Activated T-cell treated with anti-CD3 and anti-CD28 coated beads for 1 hour (primary cell): ENCODE measurements around the gene PCDHGA9.
"Not testable (repeated sequence)": the region's sequence is repeated elsewhere in the genome, so short reads cannot be mapped to it uniquely, and the experiment has no call there.

ENCODE experiments used
- DNase-seq: peaks from one replicate; pipeline ENCODE4 v3.0.0-alpha.2; 2020; ENCODE audit warnings: low read depth

The PCDHGA9 gene

DNA sequence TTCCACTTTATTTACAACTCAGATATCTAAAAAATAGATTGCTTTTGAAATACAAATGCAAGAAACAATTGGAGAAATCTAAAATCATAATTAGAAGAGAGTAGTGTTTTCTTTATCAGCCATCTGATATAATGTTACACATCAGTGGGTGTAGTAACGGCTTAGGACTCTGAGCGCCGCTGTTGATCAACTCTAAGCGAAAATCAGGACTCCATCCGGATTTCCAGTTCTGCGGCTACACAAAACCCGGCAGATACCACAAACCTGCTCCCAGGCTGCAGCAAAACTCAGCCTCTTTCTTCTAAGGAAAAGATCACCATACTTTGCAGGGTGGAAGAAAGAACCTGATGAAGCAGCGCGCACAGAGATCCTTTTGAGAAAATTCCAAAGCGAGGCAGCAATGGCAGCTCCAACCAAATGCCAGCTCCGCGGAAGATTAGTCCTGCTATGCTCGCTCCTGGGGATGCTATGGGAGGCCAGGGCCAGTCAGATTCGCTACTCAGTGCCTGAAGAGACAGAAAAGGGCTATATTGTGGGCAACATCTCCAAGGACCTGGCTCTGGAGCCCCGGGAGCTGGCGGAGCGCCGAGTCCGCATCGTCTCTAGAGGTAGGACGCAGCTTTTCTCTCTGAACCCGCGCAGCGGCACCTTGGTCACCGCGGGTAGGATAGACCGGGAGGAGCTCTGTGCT lies at the start of gene PCDHGA9:
Gene PCDHGA9, plus strand, starts transcription at position 226 of the 691 bp plus-strand sequence. Its CDS starts 175 bp downstream, at position 401.
- no peak for DNase-seq

DNA sequence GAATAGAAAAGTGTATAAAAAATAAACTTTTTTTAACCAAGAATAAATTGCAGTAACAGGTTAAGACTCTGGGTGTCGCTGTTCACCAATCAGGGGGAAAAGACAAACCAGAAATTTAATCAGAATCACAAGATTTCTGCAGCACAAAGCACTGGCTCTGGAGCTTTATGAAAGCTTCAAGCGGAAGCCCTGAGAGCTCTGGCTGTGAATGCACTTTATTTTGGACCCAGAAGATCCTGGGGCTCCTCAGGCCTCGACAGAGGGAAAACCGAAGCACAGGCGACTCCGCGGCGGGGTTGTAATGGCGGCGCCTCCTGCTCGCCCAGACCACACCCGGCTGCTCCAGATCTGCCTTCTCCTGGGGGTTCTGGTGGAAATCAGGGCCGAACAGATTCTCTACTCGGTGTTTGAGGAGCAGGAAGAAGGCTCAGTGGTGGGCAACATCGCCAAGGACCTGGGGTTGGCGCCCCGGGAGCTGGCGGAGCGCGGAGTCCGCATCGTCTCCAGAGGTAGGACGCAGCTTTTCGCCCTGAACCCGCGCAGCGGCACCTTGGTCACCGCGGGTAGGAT lies 47.6 kb upstream of the PCDHGA9 start, which contains the start of gene PCDHGA4:
Gene PCDHGA4, plus strand, starts transcription at position 122 of the 570 bp plus-strand sequence. Its CDS starts 87 bp downstream, at position 209.
- DNase-seq: no peak

DNA sequence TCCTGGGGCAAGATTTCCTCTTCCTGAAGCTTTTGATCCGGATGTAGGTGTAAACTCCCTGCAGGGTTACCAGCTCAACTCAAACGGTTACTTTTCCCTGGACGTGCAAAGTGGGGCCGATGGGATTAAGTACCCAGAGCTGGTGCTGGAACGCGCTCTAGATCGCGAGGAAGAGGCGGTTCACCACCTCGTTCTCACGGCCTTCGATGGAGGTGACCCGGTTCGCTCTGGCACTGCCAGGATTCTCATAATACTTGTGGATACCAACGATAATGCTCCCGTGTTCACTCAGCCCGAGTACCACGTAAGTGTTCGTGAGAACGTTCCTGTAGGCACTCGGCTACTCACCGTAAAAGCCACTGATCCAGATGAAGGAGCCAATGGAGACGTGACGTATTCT lies 46.9 kb upstream of the PCDHGA9 start:
- DNase-seq: no peak

DNA sequence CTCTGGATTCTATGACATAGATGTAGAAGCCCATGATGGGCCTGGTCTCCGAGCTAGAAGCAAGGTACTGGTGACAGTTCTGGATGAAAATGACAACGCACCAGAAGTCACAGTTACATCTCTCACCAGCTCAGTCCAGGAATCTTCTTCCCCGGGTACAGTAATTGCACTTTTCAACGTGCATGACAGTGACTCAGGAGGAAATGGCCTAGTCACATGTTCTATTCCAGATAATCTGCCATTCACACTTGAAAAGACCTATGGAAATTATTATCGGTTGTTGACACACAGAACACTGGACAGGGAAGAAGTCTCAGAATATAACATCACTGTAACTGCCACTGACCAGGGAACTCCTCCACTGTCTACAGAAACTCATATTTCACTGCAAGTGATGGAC lies 46.4 kb upstream of the PCDHGA9 start:
- no peak for DNase-seq

DNA sequence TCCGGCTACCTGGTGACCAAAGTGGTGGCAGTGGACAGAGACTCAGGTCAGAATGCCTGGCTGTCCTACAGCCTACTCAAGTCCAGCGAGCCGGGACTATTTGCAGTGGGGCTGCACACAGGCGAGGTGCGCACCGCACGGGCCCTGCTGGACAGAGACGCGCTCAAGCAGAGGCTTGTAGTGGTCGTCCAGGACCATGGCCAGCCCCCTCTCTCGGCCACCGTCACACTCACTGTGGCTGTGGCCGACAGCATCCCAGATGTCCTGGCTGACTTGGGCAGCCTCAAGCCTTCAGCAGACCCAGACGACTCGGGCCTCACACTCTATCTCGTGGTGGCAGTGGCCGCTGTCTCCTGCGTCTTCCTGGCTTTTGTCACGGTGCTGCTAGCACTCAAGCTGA lies 45.6 kb upstream of the PCDHGA9 start:
- no peak for DNase-seq

DNA sequence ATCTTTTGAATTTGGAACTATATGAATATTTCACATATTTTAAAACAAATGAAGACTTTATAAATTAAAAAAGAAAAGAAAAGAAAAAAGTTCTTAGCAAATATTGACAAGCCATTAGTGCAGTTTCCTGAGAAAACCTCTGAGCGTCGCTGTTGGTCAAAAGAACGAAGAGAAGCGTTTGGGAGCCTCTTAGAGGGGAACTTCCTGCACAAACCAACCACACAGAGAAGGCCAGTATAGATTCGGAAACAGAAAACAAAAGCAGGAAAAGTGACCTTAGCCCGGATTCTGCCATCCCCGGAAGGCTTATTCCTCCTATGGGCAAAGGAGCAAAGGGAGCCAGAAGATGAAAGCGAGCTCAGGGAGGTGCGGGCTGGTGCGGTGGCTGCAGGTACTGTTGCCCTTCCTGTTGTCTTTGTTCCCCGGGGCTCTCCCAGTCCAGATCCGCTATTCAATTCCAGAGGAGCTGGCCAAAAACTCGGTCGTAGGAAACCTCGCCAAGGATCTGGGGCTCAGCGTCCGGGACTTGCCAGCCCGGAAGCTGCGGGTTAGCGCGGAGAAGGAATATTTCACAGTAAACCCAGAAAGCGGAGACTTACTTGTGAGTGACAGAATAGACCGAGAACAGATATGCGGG lies 42.7 kb upstream of the PCDHGA9 start, which contains the start of gene PCDHGB2:
Gene PCDHGB2, plus strand, starts transcription at position 205 of the 637 bp plus-strand sequence. Its CDS starts 142 bp downstream, at position 347.
- DNase-seq: no peak

DNA sequence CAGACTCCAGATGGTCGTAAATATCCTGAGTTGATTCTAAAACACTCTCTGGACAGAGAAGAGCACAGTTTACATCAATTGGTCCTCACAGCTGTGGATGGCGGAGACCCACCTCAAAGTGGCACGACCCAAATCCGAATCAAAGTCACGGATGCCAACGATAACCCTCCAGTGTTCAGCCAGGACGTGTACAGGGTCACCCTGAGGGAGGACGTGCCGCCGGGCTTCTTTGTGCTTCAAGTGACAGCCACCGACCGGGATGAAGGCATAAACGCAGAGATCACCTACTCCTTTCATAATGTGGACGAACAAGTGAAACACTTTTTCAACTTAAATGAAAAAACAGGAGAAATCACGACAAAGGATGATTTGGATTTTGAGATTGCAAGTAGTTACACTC lies 41.9 kb upstream of the PCDHGA9 start:
- no peak for DNase-seq

DNA sequence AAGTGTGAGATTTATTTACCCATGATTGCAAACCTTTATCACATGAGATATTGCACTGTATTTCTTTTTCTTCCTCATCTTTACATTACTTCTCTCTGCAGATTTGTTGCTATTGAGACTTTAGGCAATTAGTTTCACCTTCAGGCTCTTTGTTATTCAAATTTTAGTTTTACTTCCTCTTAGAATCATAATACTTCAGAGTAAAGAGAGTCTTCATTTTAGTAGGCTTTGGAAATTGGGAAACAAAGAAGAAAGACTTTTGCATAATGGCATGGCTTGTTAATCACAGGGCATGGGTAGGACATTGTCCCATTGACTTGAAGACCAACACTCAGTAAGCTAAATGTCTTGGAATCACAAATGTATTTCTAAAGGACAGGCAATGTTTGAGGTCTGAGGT lies 39.9 kb upstream of the PCDHGA9 start:
- no peak for DNase-seq

DNA sequence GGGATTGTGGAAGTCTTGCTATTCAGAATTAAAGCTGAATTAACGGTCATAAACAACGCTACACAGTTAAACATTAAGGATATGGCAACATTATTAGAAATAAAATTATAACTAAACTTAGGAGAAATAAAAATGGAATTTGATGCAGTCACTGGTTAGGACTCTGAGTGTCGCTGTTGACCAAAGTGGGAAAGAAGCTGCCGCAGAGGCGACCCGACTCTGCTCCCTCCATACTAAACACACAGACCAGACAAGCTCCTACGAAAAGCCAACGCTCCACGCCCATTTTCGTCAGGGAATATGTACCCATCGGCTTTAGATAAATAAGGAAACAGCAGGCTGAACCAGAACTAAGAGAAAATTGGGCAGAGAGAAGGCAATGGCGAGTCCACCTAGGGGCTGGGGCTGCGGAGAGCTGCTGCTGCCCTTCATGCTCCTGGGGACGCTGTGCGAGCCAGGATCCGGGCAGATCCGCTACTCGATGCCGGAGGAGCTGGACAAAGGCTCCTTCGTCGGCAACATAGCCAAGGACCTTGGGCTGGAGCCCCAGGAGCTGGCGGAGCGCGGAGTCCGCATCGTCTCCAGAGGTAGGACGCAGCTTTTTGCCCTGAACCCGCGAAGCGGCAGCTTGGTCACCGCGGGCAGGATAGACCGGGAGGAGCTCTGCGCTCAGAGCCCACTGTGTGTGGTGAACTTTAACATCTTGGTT lies 38.5 kb upstream of the PCDHGA9 start, which contains the start of gene PCDHGA5:
Gene PCDHGA5, plus strand, starts transcription at position 211 of the 709 bp plus-strand sequence. Its CDS starts 169 bp downstream, at position 380.
- no peak for DNase-seq

DNA sequence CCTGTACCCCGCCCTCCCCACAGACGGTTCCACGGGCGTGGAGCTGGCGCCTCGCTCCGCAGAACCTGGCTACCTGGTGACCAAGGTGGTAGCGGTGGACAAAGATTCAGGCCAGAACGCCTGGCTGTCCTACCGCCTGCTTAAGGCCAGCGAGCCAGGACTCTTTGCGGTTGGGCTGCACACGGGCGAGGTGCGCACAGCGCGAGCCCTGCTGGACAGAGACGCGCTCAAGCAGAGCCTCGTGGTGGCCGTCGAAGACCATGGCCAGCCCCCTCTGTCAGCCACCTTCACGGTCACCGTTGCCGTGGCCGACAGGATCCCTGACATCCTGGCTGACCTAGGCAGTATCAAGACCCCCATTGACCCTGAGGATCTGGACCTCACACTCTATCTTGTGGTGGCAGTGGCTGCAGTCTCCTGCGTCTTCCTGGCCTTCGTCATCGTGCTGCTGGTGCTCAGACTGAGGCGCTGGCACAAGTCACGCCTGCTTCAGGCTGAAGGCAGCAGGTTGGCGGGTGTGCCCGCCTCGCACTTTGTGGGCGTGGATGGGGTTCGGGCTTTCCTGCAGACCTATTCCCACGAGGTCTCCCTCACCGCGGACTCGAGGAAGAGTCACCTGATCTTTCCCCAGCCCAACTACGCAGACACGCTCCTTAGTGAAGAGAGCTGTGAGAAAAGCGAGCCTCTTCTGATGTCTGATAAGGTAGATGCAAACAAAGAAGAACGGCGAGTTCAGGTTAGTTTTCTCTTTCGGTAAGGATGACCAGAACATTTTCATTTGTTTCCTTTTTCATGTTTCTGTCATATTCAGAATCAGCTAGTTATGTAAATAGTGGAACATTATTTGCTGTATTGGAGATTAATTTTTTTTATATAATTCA lies 36.3 kb upstream of the PCDHGA9 start:
- no peak for DNase-seq

DNA sequence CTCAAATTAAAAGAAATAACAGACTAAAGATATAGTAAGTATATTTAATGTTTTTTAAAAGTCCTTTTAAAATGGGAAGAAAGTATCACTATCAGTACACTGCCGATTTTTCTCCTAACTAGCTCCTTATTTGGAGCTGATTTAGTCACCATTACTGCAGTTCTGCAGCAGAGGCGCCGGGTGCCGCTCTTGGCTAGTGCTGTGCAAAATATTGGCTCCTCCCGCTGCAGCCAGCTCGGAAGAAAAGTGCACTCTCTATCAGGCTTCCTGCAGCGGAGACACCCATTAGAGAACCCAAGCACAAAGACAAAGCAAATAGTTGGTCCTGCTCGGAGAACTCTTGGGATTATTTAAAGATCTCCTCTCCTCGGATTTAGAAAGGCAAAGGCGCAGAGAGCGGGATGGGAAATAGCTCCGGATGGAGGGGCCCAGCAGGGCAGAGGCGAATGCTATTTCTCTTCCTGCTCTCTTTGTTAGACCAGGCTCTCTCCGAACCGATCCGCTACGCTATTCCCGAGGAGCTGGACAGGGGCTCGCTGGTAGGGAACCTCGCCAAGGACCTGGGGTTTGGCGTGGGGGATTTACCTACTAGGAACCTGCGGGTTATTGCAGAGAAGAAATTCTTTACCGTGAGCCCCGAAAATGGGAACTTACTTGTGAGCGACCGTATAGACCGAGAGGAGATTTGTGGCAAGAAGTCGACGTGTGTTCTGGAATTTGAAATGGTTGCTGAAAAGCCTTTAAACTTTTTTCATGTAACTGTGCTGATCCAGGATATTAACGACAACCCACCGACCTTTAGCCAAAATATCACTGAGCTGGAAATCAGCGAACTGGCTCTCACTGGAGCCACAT lies 32.4 kb upstream of the PCDHGA9 start, which contains the start of gene PCDHGB3:
Gene PCDHGB3, plus strand, starts transcription at position 249 of the 855 bp plus-strand sequence. Its CDS starts 153 bp downstream, at position 402.
- no peak for DNase-seq

DNA sequence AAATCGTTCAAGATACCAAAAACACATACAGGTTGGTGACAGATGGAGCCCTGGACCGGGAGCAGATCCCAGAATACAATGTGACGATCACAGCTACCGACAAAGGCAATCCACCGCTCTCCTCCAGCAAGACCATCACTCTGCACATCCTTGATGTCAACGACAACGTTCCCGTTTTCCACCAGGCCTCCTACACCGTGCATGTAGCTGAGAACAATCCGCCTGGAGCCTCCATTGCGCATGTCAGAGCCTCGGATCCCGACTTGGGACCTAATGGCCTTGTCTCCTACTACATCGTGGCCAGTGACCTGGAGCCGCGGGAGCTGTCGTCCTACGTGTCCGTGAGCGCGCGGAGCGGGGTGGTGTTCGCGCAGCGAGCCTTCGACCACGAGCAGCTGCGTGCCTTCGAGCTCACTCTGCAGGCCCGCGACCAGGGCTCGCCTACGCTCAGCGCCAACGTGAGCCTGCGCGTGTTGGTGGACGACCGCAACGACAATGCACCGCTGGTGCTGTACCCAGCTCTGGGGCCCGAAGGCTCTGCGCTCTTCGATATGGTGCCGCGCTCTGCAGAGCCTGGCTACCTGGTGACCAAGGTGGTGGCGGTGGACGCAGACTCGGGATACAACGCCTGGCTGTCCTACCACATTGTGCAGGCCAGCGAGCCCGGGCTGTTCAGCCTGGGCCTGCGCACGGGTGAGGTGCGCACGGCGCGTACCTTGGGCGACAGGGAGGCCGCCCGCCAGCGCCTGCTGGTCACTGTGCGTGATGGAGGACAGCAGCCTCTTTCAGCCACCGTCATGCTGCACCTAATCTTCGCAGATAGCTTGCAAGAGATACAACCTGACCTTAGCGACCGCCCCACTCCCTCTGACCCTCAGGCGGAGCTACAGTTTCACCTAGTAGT lies 30.8 kb upstream of the PCDHGA9 start:
- no peak for DNase-seq

DNA sequence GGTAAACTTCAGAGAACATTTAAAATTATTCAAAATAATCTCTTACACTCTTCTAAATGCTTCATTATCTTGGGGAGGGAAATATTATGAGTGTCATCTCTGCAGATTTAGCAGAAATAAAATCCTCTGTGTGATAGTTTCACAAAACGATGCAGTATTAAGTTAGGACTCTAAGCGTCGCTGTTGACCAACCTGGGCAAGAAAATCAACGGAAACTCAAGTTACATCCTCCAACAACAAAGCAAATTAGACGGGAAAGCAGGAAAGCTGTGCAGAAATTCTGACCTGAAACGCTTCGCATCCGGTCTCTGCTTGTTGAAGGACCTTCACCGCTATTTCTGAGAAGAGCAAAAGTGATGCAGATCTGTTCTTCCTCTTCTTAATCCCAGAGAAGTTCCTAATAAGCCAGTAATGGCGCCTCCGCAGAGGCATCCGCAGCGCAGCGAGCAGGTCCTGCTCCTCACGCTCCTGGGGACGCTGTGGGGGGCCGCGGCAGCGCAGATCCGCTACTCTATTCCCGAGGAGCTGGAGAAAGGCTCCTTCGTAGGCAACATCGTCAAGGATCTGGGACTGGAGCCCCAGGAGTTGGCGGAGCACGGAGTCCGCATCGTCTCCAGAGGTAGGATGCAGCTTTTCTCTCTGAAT lies 28.8 kb upstream of the PCDHGA9 start, which contains the start of gene PCDHGA6:
Gene PCDHGA6, plus strand, starts transcription at position 219 of the 645 bp plus-strand sequence. Its CDS starts 193 bp downstream, at position 412.
- DNase-seq: no peak

DNA sequence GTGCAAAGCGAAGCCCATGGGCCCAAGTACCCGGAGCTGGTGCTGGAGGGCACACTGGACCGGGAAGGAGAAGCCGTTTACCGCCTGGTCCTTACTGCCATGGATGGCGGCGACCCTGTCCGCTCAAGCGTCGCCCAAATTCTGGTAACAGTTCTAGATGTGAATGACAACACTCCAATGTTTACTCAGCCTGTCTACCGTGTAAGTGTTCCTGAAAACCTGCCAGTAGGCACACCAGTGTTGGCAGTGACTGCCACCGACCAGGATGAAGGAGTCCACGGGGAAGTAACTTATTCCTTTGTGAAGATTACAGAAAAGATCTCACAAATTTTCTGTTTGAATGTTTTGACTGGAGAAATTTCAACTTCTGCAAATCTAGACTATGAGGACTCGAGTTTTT lies 28.0 kb upstream of the PCDHGA9 start:
- DNase-seq: no peak

DNA sequence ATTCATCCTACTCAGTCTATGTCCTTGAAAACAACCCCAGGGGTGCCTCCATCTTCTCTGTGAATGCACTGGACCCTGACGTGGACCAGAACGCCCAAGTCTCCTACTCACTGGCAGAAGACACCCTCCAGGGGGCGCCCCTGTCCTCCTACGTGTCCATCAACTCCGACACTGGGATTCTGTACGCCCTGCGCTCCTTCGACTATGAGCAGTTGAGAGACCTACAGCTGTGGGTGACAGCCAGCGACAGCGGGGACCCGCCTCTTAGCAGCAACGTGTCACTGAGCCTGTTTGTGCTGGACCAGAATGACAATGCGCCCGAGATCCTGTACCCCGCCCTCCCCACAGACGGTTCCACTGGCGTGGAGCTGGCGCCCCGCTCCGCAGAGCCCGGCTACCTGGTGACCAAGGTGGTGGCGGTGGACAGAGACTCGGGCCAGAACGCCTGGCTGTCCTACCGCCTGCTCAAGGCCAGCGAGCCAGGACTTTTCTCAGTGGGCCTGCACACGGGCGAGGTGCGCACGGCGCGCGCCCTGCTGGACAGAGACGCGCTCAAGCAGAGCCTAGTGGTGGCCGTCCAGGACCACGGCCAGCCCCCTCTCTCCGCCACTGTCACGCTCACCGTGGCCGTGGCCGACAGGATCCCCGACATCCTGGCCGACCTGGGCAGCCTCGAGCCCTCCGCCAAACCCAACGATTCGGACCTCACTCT lies 27.0 kb upstream of the PCDHGA9 start:
- DNase-seq: not testable (repeated sequence)

DNA sequence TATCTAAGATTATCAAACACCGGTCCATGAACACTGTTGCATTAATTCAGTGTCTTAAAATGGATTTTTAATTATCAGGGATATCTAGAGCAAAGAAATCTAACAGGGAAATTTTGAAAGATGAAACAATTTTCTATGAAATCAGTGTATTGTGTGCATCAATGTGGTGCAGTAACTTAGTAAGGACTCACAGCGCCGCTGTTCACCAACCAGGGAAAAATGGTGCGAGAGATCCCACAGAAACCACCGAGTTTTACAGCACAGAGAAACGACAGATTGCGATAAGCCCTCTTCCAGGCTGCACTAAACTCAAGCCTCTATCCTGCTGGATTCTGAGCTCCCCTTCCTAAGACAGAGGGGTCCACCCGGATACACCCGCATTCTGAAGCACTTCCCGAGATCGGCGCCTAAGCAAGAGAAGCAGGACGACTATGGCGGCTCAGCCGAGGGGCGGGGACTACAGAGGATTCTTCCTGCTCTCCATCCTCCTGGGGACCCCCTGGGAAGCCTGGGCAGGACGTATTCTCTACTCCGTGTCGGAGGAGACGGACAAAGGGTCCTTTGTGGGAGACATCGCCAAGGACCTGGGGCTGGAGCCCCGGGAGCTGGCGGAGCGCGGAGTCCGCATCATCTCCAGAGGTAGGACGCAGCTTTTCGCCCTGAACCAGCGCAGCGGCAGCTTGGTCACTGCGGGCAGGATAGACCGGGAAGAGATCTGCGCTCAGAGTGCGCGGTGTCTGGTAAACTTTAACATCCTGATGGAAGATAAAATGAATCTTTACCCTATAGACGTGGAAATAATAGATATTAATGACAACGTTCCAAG lies 19.9 kb upstream of the PCDHGA9 start, which contains the start of gene PCDHGA7:
Gene PCDHGA7, plus strand, starts transcription at position 274 of the 826 bp plus-strand sequence. Its CDS starts 158 bp downstream, at position 432.
- no peak for DNase-seq

DNA sequence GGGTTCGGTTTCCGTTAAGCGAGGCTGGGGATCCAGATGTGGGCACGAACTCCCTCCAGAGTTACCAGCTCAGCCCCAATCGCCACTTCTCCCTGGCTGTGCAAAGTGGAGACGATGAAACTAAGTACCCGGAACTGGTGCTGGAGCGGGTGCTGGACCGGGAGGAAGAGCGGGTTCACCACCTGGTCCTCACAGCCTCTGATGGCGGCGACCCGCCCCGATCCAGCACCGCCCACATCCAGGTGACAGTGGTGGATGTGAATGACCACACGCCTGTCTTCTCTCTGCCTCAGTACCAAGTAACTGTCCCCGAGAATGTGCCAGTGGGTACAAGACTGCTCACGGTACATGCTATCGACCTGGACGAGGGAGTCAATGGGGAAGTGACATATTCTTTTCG lies 19.2 kb upstream of the PCDHGA9 start:
- no peak for DNase-seq
